IPS-18a (cell line): Measurements from ENCODE around the gene NDUFS1.
"Not testable (repeated sequence)": the region's sequence is repeated elsewhere in the genome, so short reads cannot be mapped to it uniquely, and the experiment has no call there.

ENCODE experiments used
- H3K27ac ChIP-seq: one replicate; pipeline ENCODE4 v1.5.1; 2013; ENCODE audit warnings: low read length
- H3K27me3 ChIP-seq: one replicate; pipeline ENCODE4 v1.6.1; 2013; ENCODE audit warnings: mild to moderate bottlenecking, low read length; ENCODE audit not compliant: control insufficient read depth, insufficient read depth
- H3K36me3 ChIP-seq: one replicate; pipeline ENCODE4 v1.6.1; 2013; ENCODE audit warnings: low read depth, low read length; ENCODE audit not compliant: control insufficient read depth
- H3K4me1 ChIP-seq: one replicate; pipeline ENCODE4 v1.6.1; 2013; ENCODE audit warnings: low read depth, low read length; ENCODE audit not compliant: control insufficient read depth
- H3K4me3 ChIP-seq: one replicate; pipeline ENCODE4 v1.5.1; 2013; ENCODE audit warnings: low read length
- H3K9ac ChIP-seq: one replicate; pipeline ENCODE4 v1.6.1; 2013; ENCODE audit warnings: mild to moderate bottlenecking, low read length, moderate library complexity
- H3K9me3 ChIP-seq: one replicate; pipeline ENCODE4 v1.6.1; 2013; ENCODE audit warnings: low read depth, low read length; ENCODE audit not compliant: control insufficient read depth

The NDUFS1 gene

DNA sequence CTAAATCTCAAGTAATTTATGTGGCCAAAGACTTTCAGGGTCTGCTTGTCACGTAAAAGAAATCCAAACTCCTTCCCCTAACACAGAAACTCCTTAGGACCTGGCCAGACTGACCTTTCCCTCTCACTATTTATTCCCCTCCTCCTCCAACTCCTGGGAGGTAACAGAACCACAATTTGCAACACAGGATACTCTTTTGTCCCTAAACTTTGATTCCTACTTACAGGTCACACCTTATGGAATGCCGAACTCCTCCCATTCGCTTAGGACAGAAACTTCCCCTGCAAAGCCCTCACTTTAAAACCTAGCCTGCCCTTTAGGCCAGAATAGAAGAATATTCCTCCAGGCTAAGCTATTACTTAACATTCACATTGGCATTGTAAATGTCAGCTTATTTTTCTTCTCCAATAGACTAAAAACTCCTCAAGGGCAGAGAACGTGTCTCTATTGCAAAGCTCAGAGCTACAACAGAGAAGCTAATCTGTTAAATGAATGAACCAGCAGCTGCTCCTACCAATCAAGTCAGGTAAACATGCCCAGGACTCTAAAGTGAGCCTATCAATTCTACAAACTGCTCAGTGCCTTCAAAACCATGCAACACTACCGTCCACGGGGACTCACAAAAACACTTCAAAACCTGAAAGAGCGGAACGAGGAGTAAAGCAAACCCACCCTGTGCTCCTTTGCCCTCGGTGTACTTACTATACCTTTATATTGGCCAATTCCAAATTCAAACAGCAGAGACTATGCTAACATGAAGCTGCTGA, 79.4 kb downstream of the NDUFS1 start:
- Histone ChIP-seq H3K36me3 (no peaks in the 10 kb centered on the region), H3K9ac (peak overlapping the region; percentile 67), H3K9me3 (no peaks in the 10 kb centered on the region), H3K4me3 (peak overlapping the region; percentile 59), H3K27ac (peak overlapping the region; percentile 95), H3K27me3 (no peaks in the 10 kb centered on the region), H3K4me1 (peaks cover 37% of the 10 kb centered on the region)

DNA sequence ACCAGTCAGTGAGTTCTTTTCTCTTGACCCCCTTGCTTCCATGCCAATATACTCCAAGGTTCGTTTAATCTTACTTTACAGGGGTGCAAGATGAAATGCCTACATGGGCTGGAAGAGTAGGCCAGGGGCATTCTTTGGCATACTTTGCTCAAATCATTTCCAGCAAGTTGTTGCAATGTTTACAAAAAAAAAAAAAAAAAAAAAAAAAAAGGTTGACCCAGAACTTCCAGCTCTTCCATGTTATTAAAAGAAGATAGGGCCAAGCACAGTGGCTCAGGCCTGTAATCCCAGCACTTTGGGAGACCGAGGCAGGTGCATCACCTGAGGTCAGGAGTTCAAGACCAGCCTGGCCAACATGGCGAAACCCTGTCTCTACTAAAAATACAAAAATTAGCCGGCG, 81.4 kb downstream of the NDUFS1 start:
- H3K27ac ChIP-seq, H3K36me3 ChIP-seq, H3K27me3 ChIP-seq, H3K9ac ChIP-seq, H3K9me3 ChIP-seq, H3K4me3 ChIP-seq: not testable (repeated sequence)
- H3K4me1 ChIP-seq = peaks cover 33% of the 10 kb centered on the region

DNA sequence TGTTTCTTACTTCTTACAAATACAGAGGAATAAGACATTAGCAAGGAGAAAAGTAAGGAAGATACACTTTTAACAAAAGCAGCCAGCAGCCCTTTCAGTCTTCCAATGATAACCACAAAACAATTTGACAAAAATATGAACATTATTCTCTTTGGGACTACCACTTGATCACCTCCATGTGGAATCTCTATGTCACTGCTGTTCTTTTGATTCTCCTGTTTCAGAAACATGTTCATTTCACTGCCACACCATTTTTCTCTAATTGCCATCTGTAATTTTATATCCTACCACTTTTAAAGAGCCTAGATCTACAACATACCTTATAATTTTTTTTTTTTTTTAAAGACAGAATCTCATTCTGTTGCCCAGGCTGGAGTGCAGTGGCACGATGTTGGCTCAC, 84.1 kb downstream of the NDUFS1 start:
- Histone ChIP-seq H3K9me3 (no peaks in the 10 kb centered on the region), H3K4me3 (no peak overlapping the region), H3K27ac (no peak overlapping the region), H3K36me3 (peaks cover 3% of the 10 kb centered on the region), H3K4me1 (peaks cover 16% of the 10 kb centered on the region), H3K9ac (no peak overlapping the region), H3K27me3 (no peaks in the 10 kb centered on the region)

DNA sequence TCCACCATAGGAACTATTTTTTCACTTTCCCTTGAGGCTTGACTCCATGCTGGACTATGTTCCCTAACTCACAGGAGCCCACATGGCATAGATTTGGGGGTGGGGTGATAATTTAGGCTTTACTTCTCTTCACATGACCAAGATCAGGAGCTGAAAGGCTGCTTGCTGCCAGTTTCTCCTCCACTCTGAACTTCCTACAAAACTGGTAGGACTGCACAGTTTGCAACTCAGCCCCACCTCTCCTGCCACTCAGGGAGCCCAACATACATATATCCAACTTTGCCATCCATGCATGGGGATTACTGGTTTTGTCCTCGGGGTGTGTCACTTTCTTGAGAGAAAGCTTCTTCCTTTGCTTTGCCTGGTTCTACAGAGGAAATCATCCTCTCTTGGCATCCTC, 87.4 kb downstream of the NDUFS1 start:
- H3K9me3 ChIP-seq = no peaks in the 10 kb centered on the region
- H3K4me3 ChIP-seq = no peak overlapping the region
- peaks cover 3% of the 10 kb centered on the region for H3K36me3 ChIP-seq
- H3K27me3 ChIP-seq = no peaks in the 10 kb centered on the region
- no peak overlapping the region for H3K27ac ChIP-seq
- H3K4me1 ChIP-seq = no peaks in the 10 kb centered on the region
- H3K9ac ChIP-seq = no peak overlapping the region

DNA sequence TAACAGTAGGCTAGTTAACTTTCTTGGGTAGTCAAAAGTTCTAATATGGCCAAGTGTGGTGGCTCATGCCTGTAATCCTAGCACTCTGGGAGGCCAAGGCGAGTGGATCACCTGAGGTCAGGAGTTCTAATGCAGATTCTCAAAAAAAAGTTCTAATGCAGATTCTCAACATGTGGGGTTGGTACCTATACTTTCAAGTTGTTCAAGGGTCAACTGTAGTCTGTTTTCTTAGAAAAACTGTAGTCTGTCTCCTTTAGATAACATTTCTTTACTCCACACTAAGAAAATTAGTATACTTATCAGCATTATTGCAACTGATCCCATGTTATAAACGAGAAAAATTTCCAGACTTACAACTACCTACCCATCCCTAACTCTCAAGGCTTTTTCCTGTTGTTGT, 89.8 kb downstream of the NDUFS1 start:
- Histone ChIP-seq H3K9ac (no peak overlapping the region), H3K27me3 (no peaks in the 10 kb centered on the region), H3K4me3 (no peak overlapping the region), H3K27ac (no peak overlapping the region), H3K36me3 (peaks cover 4% of the 10 kb centered on the region), H3K9me3 (no peaks in the 10 kb centered on the region), H3K4me1 (no peaks in the 10 kb centered on the region)

DNA sequence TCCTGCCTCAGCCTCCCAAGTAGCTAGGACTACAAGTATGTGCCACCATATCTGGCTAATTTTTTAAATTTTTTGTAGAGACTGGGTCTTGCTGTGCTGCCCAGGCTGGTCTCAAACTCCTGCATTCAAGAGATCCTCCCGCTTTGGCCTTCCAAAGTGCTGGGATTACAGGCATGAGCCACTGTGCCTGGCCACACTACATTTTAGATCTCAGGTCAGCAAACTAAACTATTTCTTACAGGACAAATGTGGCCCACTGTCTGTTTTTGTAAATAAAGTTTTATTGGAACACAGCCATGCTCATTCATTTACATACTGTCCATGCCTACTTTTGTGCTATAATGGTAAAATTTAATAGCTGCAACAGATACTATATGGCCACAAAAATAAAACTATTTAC, 91.0 kb downstream of the NDUFS1 start:
- Histone ChIP-seq H3K4me1 (no peaks in the 10 kb centered on the region), H3K9ac (no peak overlapping the region), H3K4me3 (no peak overlapping the region), H3K27ac (no peak overlapping the region), H3K27me3 (no peaks in the 10 kb centered on the region), H3K9me3 (no peaks in the 10 kb centered on the region), H3K36me3 (peaks cover 6% of the 10 kb centered on the region)
